HFF-Myc (cell line): ENCODE measurements around the gene C1orf21.
"Not testable (repeated sequence)": the region's sequence is repeated elsewhere in the genome, so short reads cannot be mapped to it uniquely, and the experiment has no call there.

Source experiments
- DNase-seq: peaks from one replicate; pipeline ENCODE4 v3.0.0-alpha.2; 2011; ENCODE audit warnings: low read depth; ENCODE audit errors: extremely low read depth
- H3K4me3 ChIP-seq: replicated peaks from 2 replicates; pipeline ENCODE4 v1.5.1; 2011; ENCODE audit warnings: low read depth, mild to moderate bottlenecking, control low read depth, low read length
- CTCF ChIP-seq: IDR thresholded peaks from 2 replicates; pipeline ENCODE4 v1.5.1; 2012; ENCODE audit warnings: mild to moderate bottlenecking, low read depth, low read length, control low read depth; ENCODE audit errors: missing control alignments

The C1orf21 gene, protein sequence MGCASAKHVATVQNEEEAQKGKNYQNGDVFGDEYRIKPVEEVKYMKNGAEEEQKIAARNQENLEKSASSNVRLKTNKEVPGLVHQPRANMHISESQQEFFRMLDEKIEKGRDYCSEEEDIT

GRCh38 chr1:184386312-184387068 is at the start of gene C1orf21:
C1orf21 (plus strand) TSS chr1:184387029; CDS start chr1:184477510, 90,481 bp downstream.
- TF ChIP-seq CTCF, result no peak
- DNase-seq, result peak; percentile 26
- H3K4me3 ChIP-seq, result peak within 1 kb of the TSS; percentile 74

GRCh38 chr1:184337865-184338264 is 49.0 kb upstream of the C1orf21 start:
- DNase-seq, H3K4me3 ChIP-seq: not testable (repeated sequence)

GRCh38 chr1:184340984-184341383 is 45.8 kb upstream of the C1orf21 start:
- DNase-seq, result no peak
- TF ChIP-seq CTCF, result peak; percentile 19

DNA sequence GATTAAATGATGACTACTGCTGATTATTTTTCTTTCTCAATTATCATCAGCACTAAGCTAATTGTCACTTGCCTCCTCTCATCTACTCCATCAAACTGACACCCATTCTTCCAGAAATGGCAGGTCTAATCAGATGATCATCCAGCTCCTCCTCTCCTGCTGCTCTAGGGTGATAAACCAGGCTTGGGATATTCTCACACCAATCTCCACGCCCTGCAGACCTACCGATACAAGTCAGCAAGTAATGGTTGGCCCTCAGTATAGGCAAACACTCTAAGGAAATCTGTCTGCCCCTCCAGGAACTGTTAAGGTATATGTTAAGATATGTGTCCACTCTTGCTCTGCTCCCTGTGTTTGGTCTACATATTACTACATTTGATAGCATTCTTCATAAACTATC is 36.3 kb upstream of the C1orf21 start:
- no peak overlapping the region for H3K4me3 ChIP-seq
- TF ChIP-seq CTCF, result no peak
- DNase-seq, result no peak

More at GRCh38 chr1:184340984-184341383, 45.8 kb upstream of the C1orf21 start:
- no peak overlapping the region for H3K4me3 ChIP-seq

- no peak for DNase-seq
- no peak for TF ChIP-seq CTCF
- H3K4me3 ChIP-seq, result no peak overlapping the region
Observed at GRCh38 chr1:184351416-184351975, 35.3 kb upstream of the C1orf21 start.

GRCh38 chr1:184352776-184353175 is 34.1 kb upstream of the C1orf21 start:
- H3K4me3 ChIP-seq, result no peak overlapping the region
- DNase-seq, result no peak
- no peak for TF ChIP-seq CTCF

- no peak for TF ChIP-seq CTCF
- no peak for DNase-seq
- H3K4me3 ChIP-seq, result no peak overlapping the region
Observed at GRCh38 chr1:184354719-184355118, 32.1 kb upstream of the C1orf21 start.
